Midbrain (tissue), 1 donor: ENCODE measurements around the gene DGCR2.
"Not testable (repeated sequence)": the region's sequence is repeated elsewhere in the genome, so short reads cannot be mapped to it uniquely, and the experiment has no call there.

ENCODE experiments used
- DNase-seq: peaks from one replicate; lab custom pipeline; 2025; lab: John Stamatoyannopoulos, UW

Gene DGCR2

DNA sequence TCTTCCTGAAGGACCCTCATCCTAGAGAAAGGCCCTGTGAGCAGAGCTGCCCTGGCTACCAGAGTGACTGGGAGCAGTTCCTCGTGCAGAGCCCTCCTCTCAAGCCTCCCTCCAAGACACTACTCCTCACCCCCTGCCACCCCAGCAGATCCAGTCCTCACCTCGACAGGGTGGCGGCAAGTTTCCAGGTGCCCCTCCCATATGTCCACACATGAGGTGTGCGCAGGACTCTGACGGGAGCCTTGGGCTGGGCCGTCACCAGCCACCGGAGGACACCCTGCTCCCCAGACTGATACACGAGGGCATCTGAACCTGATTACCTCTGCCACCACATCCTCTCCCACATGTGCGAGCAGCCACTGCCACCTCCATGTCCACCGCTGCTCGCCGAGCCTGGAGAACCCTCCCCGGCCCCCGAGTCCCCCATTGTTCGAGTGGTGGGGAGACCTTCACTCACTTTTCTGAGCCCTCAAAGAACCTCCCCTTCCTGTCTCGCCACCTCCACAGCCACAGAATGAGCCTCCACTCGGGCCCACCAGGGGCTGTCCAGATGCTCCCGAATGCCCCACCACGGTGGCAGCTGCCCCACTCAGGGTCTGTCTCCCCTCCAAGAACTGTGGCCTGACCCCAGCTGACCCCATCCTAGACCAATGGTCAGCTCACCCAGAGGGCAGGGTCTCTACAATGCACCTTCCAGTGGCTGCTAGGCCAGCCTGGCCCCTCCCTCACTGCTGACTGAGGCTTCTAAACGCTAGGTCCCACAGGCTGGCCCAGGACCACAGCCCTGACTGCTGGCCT lies 62.5 kb downstream of the DGCR2 start:
- DNase-seq: no peak

DNA sequence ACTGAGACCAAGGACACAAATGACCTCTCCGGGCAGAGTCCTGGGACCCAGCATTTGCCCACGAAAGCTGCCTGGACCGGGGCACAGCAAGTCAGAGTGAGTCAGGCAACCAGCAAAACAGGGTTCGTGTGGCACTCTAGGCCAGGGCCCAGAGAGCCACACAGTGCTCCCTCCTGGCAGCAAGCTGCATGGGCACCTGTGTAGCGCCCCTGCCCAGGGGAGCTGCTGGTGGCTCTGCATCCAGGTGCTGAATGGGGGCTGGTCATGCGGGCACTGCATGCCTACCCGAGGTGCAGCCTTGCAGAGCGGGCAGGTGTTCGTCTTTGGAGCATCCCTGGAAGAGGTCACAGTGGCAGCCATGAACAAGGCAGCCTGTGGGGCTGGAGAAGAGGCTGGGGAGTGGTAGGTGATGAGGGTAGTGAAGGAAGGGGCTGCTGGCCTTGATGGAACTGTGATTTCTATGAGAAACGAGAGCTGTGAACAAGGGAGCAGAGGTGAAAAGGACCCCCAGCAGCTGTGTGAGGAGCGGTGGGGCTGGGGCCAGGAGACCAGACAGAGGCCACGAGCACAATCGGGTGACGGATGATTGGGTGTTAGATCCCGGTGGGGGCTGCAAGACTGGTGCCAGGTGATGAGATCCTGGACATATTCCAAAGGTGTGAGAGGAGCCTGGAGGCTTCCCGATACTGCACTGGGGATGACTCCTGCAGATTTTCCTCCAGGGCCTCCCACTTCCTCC lies 63.3 kb downstream of the DGCR2 start:
- no peak for DNase-seq

DNA sequence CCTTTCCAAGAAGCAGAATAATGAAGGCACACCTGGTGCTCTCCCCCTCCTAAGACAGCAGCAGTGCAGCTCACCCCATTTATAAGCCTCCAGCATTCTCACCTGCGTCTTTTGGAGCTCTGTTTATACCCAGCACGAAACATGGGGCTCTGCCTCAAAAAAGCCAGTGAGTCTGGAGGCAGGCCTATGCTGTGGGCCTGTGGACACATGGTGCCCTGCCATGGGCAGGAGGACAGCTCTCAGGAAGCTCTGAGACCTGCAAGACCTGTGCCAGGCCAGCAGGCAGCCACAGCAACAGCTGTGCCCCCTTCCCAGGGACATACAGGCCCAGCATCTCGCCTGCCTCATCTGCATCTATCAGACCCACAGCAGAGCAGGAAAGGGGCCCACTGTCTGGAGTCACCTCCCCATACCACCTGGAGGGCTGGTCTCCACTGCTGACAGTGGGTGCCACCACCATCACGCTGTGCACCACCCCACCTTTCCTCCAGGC lies 64.2 kb downstream of the DGCR2 start:
- DNase-seq: no peak

DNA sequence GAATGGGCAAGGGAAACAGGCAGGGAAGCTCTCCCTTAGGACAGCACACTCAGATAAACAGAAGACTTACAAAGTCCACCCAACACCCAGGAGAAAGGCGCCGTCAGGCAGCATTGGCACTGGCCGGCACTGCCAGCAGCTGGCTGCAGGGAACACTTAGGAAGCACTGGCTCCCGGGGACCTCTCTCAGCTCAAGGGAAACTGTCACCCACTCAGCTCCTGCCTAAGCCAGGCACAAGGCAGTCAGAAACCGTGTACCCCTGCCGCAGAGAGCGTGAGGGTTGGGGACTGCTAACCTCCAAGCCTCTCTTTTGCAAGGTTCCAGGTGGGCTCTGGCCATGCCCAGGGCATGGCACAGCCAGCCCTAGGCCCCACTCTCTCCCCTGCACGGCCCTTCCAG lies 64.7 kb downstream of the DGCR2 start:
- DNase-seq: no peak

DNA sequence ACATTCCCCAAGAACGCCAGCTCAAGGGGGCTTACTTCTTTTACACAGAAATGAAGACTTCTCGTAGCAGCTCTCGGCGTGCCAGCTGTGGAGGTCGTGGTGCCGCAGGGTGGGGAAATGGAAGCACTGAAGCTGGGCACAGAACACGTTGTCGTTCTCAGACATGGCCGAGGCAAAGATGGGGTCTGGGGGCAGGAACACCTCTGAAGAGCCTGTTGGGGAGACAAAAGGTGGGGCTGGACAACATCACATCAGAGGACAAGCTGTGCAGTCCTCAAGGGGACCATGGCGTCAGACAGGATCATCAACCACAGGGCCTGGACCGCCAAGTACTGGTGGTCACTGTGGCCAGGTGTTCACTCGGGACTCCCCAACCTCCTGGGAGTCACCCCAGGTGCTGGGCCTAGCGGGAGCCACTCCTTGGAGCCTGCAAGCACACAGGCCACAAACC lies 65.2 kb downstream of the DGCR2 start:
- no peak for DNase-seq

DNA sequence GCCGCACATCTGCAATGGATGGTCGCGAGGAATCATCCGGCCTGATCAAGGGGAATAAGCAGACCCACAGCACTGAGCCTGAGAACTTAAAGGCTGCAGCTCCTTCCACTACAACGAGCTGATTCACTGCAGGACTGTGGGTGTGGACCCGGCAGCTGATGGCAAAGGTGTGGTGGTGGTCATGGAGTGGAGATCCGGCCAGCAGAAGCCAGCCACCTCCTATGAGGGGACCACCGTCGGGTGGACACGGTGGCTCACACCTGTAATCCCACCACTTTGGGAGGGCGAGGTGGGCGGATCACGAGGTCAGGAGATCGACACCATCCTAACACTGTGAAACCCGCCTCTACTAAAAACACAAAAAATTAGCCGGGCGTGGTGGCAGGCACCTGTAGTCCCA lies 66.4 kb downstream of the DGCR2 start:
- no peak for DNase-seq

DNA sequence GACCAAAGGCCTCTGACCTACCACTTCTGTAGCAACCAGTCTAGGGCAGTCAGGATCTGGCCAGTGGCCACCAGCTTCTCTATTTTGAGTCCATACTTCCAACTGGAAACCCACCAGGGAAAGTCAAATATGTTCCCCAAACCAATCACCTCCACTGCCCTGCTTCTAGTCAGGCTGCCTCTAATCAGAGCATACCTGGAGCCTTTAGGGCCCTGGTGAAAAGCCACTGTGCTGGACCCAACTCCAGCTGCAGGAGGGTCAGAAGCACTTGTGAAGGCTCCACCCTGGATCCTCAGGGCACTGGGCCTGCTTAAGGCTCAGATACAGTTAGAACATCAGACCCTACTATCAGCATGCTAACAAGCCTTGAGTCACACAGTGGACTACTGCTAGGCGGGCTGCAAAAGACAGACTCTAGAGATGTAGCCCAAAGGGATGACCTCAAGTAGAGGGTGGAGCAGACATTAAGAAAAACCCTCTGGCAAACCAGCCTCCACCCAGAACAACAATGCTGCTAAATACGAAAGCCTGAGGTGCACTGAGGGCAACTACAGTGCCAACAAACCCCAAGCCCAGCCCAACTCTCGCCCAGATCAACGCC lies 69.2 kb downstream of the DGCR2 start:
- DNase-seq: no peak

DNA sequence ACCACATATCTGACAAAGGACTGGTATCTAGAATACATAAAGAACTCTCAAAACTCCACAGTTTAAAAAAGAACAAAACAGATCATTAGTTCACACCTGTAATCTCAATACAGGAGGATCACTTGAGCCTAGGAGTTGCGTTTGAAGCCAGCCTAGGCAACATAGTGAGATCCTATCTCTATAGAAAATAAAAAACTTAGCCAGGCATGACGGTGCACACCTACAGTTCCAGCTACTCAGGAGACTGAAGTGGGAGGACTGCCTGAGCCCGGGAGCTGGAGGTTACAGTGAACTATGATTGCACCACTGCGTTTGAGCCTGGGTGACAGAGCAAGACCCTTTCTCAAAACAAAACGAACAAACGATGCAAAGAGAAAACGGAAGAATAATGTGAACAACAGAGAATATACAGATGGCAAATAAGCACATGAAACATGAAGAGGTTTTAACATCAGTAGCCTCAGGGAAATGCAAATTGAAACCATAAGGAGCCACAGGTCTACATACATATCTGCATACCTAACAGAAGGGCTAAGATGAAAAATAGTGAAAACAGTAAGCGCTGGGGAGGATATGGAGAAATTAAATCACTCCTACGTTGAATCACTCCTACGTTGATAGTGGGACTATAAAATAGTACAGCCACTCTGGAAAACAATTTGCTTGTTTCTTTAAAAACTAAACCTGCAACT lies 70.7 kb downstream of the DGCR2 start:
- DNase-seq: no peak

DNA sequence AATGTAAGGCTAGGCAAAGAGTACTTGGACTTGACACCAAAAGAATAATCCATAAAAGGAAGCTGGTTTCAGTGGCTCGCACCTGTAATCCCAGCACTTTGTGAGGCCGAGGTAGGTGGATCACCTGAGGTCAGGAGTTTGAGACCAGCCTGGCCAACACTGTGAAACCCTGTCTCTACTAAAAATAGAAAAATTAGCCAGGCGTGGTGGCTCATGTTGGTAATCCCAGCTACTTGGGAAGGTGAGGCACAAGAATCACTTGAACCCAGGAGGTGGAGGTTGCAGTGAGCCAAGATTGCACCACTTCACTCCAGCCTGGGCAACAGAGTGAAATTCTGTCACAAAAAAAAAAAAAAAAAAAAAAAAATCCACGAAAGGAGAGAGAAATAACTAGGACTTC lies 71.4 kb downstream of the DGCR2 start:
- DNase-seq: not testable (repeated sequence)

DNA sequence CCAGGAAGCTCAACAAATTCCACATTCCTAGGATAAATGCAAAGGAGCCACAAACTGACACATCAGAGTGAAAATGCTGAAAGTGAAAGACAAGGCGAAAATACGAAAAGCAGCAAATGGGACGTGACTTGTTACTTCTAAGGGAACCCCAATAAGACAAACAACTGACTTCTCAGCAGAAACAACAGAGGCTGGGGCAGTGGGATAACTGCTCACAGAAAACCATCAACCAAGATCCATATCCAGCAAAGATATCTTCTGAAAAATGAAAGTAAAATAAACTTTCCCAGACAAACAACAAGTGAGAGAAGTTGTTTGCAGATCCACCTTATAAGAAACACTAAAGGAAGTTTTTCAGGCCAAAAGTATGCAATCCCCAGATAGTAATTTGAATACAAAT lies 72.1 kb downstream of the DGCR2 start:
- DNase-seq: no peak

DNA sequence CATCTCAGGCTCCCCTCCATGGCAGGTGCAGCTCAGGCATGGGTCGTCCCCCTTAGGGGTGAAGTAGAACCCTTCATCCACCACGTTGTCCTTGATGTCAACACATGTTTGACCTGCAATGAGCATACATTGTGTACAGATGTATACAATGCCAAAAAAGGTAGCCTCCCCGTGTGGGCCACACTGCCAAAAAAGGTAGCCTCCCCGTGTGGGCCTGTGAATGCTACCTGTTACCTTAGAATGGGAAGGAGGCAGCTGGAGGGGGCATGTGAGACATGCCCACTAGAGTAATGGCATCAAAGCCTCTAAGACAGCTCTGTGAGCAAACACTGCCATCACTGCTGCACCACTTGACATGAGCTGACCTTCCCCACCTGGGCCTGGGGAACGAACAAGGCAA lies 73.7 kb downstream of the DGCR2 start:
- no peak for DNase-seq

DNA sequence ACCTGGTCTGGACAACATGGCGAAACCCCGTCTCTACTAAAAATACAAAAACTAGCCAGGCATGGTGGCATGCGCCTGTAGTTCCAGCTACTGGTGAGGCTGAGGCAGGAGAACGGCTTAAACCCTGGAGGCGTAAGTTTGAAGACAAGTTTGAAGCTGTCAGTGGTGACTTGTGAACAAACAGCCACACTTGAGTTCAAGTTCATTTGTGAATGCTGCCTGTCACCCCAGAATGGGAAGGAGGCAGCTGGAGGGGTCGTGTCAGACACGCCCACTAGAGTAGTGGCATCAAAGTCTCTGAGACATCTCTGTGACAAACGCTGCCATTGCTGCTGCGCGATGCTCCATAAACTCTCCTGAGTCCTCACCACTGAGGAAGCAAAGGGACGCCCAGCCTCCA lies 74.2 kb downstream of the DGCR2 start:
- no peak for DNase-seq

DNA sequence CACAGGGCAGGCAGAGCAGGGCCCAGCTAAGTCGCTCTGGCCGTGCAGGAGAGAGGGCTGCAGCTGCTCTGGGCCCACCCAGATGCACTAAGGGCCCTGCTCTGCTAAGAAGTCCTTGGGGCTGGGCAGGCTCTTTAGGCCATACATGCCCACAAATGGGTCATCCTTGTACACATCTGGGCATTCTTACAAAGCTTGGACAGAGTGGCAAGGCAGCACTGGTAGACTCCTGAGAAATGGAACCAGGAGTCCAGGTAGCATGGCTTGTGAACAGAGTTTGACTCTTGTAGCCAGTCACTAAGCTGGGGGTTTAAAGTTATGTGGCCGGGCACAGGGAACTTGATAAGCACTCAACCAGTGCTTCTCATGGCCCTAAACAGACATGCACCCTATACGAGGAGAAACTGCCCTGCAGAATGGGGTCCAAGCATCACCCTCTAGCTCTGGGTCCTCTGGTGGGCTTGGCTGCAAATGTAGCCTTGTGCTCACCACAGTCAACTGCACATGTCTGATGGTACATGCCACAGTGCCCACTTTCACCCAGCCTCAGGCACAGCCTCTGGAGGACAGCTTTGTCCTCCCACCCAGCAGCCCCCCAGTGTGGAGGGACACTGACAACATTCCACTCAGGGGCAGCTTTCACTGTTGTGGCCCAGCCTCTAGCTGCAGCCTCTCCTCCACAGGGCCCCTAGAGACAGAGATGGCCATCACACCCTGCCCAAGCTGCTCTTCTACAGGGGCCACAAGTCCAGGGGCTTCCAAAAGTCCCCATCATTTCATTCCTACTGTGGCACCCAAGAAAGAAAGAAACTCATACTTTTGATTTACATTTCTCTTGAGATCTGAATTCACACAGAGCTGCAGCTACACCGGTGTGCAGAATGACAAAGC lies 75.2 kb downstream of the DGCR2 start:
- no peak for DNase-seq

DNA sequence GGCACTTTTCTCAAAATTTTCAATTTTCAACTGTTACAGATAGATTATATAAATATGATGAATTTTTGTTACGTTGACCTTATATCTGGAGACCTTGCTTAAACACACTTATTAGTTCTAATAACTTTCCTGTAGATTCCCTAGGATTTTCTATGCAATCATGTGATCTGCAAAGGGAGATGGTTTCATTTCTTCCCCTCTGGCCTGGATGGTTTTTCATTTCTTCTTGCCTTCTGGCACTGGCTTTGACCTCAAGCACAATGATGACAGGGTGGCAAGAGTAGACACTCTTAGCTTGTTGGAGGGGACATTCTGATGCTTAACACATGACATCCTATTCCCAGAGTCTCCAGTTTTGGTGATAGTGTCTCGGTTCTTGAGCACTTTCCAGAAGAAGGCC lies 75.9 kb downstream of the DGCR2 start:
- DNase-seq: no peak

DNA sequence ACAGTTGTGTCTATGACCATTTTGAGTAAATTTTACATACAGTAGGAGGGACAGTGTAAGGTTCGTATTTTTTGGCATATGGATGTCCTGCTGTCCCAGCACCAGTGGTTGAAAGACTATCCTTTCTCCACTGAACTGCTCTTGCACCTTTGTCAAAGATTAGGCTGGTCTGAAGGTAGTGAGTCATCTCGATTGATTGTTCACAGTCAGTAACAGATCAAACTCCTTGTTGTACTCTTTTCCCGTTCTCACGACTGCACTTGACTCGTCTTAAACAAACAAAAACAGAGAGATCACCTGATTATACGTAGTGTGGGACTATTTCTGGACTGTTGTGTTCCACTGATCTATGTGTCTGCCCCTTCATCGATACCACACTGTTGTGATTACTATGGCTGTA lies 77.1 kb downstream of the DGCR2 start:
- no peak for DNase-seq

DNA sequence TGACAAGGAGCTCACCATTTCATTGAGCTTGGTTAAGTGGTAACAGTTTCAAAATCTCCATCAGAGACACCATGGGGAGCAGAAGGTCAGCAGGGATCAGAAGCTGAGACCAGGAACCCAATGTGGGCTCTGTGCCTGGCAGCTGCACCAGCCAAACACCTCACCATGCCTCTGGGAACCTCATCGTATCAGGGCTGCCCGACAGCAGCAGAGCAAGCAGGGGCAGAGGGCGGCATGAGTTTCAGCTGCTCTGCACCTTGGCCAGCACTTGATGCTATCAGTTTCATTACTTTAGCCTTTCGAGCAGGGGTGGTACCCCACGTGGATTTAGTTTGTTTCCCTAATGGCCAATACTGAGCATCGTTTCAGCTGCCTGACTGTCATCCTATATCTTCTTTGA lies 77.8 kb downstream of the DGCR2 start:
- no peak for DNase-seq

DNA sequence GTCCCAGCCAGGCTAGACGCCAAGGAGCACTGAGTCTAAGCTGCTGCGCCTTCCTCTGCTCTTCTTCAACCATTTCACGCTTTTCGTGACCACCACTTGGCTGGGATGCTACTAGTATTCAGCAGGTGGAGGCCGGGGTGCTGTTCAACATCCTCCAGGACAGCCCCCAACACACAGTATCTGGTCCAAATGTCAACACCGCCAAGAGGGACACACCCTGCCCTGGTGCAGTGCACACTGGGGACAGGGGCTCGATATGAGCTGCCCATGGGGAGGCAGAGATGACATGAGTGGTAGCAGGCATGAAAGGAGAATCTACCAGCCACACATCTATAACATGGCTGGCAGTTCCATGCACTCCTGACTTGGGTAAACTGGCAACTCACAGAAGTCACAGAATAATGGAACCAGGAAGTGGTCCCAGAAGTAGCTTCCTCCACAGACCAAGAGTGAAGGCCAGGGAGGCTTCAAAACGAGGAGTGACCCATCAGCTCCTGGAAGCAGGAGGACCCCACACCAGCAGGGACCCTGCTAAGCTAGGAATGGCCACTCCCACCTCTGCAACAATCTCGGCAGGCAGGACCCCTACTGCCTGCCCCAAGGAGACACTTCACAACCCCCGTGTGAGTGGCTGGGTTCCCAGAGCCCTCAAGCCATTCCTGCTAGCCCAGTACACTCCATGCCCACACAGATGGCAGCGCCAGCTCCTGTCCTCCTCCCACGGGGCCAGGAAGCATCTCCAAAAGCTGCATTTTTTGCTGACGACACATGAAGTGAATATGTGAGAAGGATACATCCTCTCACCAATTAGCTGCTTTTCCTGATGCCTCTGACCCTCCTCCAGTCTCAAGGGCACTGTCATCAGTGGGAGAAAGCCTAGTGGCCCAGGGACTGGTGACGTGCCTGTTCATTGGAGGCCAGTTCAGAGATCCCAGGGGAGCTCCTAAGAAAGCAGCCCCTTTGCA lies 78.8 kb downstream of the DGCR2 start:
- DNase-seq: no peak

DNA sequence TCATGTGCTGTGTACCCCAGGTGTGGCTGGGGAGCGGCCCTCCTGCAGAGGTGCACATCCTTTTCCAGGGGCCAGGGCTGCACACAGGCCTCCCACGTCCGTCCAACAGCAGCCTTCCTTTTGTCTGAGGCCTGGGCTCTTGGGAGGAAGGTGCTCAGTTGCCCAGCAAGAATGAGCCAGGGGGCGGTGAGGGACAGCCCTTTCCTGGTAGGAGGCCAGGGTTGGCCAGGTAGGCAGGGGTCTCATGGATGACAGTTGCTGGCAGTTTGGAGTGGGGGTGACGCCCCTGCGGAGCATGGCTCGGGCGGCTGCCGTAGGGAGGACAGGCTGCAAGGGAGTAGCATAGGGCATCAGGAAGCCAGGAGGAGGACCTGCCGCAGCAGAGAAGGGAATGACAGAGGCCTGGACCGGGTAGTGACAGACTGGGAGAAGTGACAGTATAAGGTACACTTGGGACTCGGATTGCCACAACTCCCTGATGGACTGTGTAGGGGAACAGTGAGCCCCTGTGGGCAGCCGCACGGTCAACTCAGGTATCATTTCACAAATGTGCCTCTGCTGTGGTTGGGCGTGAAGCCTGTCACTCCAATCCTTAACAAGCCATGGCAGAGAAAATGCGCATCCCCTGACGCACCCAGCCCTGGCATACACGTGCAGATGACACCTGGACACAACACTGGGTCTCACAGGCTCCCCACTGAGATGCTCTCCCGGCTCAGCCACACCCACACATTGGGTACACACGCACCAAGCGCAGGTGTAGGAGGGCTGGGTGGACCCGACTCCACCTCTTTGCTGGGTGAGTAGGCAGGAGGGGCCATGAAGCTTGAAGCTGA lies 79.7 kb downstream of the DGCR2 start:
- no peak for DNase-seq

DNA sequence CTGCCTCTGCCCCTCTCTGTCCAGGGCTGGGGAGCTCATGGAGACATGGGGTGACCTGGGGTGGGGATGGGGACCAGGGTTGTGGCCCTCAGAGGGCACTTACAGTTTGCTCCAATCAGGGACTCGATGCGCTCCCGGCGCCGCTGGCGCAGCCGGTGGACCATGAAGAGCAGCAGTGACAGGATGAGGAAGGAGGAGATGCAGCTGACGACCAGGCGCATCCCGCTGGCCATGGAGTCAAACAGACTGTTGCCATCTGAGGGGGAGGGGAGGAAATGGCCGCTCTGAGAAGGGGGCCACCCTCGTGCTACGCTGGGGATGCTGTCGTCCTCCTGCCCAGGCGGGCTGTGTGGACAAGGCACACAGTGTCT lies 80.5 kb downstream of the DGCR2 start:
- no peak for DNase-seq
